T follicular helper cell (primary cell): ENCODE data around the gene ANGPT4.
"Not testable (repeated sequence)": the region's sequence is repeated elsewhere in the genome, so short reads cannot be mapped to it uniquely, and the experiment has no call there.

Experiments
- DNase-seq: peaks from one replicate; pipeline ENCODE4 v3.0.0-alpha.2; 2020; ENCODE audit warnings: low read depth

ANGPT4 gene

DNA sequence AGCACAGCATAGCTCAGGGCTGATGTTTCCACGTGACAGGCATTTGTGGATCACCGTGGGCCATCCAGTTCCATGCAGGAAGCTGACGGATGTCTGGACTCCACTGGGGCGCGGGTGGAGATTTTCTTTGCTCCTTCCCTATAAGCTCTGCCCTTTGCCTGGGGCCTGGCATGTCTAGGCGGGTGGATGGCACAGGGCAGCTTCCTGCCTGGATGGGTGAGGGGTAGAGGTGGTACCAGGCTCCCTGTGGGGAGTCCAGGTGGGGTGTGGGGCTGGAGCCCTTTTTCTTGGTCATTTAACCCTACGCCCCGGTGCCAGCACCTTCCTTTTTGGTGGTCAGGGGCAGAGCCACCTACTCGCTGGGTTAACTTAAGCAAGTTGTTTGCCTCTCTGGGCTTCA, 72.2 kb downstream of the ANGPT4 start:
- no peak for DNase-seq

DNA sequence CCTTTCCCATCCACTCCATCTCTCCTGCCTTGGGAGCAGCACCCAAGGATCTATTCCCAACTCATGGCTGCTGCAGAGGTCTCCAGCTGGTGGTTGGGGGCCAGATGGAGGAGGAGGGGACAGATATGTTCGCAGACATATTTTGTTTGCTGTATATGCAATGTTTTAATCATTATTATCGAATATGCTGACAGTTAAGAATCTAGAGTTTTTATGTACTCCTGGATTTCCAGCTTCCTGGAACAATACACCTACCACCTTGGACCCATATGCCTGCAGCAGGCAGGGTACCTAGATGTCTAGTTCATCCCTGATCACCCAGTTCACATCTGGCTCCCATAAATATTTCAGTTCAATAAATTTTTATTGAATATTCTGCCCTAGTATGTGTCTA, 73.6 kb downstream of the ANGPT4 start:
- DNase-seq, result no peak

DNA sequence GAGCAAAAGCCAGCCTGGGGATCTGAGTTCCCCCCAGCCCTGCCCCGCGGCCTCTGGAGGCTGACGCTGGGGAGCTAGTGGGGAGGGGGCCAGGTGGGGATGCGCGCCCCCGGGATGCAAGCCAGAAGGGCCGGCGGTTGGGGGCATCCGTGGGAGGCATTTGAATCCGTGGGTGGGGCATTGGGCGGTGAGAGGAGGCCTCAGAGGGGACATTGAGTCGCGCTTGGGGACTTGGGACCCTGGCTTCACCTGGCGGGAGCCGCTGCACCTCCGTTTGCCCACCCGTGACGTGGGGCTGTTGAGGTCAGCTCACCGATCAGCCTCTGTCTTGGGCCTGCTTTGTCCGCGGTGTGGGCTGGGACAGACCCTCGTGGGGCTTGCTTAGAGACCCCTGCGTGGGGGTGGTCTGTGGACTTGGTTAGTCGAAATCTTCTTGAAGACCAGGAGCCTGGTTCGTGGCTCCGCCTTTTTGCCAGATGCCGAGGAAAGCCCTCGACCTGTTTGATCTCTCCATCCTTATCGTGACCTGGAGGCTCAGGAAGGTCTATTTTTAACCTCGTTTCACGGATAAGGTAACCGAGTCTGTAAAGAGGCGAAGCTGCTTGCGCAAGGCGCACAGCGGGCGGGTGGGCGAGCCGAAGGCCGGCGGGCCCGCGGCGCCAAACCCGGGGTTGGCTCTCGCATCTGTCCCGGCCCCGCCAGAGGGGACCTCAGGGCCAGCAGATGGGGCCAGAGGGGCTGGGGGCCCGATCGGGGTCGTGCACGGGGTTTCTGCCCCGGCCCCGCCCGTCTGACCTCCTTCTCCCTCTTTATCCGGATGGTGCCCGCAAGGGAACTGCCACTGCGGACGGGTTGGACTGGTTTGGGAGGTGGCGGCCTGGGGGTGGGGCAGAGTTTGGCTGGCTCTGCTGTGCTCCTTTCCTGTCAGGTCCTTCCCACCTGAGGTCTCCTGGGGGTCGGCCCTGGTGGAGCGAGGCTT, 74.3 kb downstream of the ANGPT4 start:
- no peak for DNase-seq

DNA sequence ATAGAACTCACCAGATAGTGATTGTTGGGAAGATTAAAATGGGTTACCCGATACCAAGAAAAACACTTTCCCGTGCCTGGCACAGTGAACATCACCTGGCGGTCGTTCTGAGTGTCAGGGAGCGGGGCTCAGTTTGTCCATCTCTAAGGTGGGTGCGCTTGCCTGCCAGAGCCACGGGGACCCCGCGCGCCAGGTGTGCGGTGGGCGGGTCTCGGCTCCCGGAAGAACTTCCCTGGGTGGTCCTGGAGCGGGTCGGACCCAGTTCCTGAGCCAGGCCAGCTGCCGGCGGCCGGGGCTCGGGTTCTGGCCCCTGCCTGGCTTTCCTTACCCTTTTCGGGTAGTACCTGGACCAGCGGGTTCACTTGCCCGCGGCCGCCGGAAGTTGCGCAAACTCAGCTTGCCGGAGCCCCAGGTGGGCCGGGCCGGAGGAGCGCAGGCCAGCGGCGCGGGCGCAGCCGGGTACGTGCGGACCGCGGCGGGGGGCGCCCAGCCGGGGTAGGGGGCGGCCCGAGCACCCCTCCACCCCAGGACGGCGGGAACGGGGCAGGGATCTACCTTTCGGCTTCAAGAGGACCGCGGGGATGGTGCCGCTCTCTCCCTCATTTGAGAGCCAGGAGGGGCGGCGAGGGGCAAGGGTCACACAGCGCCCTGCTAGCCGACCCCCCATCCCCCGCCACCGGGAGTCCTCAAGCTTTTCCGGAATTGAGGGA, 75.1 kb downstream of the ANGPT4 start:
- DNase-seq, result no peak

DNA sequence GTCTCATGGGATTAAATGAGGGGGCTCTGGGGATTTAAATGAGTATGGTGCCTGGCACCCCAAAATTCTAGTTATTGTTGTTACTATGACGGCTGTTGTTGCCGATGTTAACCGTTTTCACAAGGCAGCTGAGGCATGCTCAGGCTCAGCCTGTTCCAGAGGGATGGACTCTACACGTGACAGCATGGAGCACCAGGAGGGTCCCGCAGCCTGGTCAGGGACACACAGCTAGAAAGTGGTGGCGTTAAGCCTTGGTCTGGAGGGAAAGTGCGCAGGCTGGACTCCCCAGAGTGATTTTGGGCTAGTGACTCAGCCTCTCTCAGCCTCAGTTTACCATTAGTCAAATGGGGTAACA, 75.7 kb downstream of the ANGPT4 start:
- DNase-seq, result no peak

DNA sequence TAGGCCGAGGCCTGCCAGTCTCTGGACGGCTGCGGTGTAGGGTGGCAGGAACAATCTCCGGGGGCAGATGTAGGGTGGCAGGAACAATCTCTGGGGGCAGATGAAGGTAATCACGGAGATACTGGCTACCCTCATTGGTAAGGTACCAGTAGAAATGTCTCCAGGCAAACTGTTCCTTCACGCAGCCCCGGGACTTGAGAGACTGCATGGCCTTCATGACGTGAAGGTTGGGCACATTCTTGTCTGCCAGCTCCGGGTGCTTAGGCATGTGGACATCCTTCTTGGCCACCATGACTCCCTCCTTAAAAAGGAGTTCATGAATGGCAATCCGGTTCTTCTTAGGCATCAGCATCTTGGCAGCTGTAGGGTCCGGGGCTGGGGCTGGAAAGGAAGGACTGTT, 76.5 kb downstream of the ANGPT4 start:
- DNase-seq, result no peak

DNA sequence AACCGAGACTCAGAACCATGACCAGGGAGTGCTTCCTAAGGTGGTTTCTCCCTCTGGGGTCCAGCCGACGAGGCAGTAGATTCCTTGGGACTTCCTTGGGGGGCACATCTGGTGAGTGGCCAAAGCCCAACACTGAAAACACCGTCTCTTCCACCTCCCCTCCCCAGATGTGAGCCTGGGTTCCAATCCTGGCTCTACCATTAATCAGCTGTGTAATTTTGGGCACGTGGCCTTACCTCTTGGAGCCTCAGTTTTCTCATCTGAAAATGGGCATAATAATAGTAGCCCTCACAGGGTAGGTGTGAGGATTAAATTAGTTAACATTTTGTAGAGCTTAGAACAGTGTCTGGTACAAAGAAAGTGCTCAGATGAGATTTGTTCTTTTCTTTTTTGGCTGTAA, 77.1 kb downstream of the ANGPT4 start:
- DNase-seq, result no peak

DNA sequence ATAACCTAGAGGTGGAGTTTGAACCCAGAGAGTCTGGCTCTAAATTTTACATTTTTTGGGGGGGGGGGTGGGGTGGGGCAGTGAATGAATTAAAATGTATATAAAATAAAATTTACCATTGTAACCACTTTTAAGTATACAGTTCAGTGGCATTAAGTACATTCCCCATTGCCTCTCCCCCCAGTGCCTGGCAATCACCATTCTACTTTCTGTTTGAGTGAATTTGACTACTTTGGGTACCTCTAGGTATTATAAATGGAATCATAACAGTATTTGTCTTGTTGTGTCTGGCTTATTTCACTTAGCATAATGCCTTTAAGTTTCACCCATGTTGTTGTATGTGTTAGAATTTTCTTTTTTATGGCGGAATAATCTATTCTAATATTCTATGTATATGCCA, 79.9 kb downstream of the ANGPT4 start:
- no peak for DNase-seq

DNA sequence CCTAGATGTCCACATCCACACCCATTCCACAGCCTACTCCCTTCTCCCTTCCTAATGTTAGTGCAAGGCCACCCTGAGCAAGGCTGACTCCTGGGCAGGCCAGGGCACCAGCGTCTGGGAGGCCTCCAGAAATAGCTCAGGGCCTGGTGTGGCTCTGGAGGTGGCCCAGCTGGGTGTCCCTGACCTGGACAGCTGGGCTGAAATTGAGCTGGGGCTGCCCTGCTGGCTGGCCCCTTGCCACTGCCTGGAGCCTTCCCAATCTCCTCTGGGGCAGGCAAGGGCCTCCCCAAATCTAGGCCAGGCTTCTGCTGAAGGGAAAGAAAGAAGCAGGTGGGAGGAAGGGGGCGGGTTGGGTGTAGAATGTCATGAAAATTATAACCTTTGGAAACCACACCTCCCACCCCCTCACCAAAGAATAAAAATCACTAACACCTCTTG, 80.5 kb downstream of the ANGPT4 start:
- DNase-seq, result no peak

DNA sequence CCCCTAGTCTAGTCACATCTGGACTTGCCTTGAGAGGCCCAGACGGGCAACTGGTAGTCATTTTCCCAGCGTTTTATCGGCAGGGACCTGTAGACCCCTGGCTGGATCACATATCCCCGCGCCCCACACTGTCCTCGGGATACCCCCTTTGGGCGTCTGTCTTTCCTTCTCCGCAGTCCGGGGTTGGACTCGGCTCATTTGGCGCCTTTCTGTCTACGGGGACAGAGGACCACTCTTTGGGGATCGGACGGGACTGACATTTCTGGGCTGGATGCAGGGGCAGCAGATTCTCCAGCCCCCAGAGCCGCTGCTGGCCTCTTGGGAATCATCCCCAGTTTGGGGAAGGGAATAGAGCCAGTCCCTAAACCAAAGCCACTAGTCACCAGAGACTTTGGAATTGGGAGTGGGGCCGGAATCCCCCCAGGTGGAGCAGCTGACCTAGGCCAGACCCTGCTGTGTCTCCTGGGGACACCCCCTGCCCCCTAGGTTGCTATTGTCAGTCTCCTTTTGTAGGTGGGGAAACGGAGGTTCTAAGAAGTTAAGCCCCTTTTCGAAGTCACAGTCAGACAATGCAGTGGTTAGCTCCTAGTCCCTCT, 81.9 kb downstream of the ANGPT4 start:
- no peak for DNase-seq

DNA sequence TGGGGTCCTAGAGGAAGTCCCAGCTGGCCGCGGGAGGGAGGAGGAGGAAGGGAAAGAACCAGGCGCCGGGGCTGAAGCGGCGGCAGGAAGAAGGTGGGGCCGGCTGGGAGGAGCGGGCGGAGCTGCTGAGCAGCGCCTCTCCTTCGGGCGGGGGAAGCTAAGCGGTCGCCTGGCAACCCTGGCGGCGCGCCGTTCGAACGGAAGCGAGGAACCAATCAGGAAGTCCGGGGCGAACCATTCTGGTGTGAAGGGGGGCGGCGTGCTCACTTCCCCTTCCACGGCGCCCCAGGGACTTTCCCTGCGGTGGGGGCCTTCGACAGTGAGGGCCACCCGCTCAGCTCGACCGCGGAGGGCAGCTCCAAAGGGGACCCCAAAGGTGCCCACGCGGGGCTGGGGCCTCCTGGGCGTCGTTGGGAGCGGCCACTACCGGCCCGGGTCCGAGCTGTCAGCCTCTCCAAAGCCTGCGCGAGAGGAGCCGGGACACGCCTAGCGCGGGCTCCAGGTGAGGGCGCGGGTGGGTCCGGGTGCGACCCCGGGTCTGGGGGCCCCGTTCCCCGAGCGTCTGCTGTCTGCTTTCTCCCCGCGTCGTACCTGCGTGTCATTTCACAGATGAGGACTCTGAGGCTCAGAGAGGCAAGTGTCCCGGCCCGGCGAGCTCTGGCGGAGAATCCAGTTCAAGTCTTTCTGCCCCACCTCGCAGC, 82.5 kb downstream of the ANGPT4 start, which contains the start of gene FAM110A:
Gene FAM110A (plus strand): TSS at position 266 of the 701 bp plus-strand sequence. CDS start 11,090 bp downstream, outside the sequence.
- DNase-seq, result peak; percentile 93

DNA sequence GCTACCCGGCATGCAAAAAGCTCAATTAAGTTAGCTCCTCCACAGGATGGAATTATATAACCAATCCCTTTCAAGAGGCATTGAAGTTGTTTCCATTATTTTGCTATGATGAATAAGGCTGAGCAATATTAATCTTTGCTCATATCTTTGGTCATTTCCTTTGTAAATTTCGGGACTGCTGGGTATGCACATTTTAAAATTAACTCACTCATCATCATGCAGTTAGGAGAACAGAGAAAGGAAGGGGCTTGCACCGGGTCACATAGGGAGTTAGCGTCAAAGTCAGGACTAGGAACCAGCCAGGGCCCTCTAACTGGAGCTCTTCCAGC, 83.0 kb downstream of the ANGPT4 start:
- no peak for DNase-seq

DNA sequence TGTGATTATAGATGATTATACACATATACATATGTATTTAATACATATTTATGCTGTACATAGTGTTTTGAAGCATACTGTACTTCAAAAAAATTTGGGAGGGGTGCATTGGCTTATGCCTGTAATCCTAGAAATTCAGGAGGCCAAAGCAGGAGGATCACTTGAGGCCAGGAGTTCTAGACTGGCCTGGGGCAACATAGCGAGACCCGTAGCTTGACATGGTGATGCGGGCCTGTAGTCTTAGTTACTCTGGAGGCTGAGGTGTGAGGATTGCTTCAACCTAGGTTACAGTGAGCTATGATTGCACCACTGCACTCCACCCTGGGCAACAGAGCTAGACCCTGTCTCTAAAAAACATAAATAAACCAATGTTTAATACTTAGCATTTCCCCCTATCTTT, 84.2 kb downstream of the ANGPT4 start:
- DNase-seq, result no peak

DNA sequence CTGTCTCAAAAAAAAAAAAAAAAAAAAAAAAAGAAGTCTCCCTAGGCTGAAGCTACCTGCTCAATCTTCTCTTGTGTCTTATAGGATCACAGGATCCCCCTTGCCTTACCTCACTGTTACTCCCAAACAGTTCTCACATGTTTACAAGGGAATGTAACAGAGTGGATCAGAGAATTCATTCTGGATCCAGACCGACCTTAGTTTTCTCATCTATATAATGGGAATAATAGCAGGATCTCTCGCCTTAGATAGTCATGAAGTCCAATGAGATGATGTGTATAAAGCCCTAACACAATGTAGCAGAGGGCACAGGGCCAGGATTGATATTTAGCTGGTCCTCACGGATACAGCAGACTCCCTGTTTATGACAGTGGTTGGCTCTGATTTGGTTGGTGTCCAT, 84.9 kb downstream of the ANGPT4 start:
- DNase-seq, result no peak

DNA sequence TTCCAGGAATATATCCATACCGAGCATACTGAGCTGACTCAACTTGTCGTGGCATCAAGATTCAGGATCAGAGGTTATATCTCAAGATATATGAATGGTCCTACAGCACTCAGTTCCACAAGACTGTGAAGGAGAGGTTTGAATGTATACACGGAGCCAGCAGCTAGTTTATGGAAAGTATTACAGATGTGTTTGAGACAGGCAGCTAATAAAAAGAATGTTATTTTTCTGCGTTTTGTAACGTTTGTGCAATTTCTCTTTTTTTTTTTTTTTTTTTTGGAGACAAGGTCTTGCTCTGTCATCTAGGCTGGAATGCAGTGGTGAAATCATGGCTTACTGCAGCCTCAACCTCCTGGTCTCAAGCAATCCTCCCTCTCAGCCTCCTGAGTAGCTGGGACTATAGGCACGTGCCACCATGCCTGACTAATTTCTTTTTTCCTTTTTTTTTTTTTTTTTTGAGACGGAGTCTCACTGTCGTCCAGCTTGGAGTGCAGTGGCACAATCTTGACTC, 86.1 kb downstream of the ANGPT4 start:
- no peak for DNase-seq

DNA sequence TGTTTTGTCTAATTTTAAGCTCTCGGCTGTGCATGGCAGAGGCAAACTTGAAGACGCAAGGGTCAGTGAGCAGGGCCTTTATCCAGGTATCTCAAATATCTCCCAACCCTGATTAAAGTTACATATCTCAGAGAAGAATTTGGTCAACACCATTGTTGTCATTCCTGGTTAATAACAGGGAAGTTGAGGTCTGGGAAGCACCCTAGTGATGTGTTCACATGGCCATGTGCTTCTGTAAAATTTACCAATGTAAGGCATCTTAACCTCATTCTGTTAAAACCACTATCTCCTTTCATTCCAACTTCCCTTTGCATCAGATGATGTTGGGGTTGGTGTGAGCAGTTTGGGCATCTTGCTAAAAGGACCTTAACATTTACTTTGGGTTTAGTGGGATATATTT, 86.6 kb downstream of the ANGPT4 start:
- DNase-seq, result no peak

DNA sequence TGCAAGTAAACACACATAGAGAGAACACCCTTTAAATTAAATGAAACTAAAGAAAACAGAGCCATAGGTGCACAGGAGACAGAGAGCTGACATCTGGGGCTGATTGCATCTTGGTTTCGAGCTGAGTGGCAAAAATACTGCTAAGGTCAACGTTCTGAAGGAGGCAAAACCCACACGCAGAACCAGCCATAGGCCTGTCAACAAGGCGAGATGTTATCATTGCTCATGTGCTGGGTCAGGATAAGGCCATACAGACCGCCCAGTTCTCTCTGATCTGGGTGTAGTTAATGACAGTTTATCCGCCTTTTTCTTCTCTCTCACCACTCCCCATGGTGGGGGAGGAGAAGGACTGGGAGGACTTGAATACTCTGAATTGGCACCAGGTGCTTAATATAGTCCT, 87.1 kb downstream of the ANGPT4 start:
- DNase-seq, result no peak

DNA sequence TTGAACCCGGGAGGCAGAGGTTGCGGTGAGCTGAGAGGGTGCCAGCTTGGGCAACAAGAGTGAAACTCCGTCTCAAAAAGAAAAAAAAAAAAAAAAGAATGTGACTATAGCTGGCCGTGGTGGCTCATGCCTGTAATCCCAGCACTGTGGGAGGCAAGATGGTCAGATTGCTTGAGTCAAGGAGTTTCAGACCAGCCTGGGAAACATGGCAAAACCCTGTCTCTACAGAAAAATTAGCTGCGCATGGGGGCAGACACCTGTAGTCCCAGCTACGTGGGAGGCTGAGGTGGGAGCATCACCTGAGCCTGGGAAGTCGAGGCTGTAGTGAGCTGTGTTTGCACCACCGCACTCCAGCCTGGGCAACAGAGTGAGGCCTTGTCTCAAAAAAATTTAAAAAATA, 88.2 kb downstream of the ANGPT4 start:
- not testable (repeated sequence) for DNase-seq

DNA sequence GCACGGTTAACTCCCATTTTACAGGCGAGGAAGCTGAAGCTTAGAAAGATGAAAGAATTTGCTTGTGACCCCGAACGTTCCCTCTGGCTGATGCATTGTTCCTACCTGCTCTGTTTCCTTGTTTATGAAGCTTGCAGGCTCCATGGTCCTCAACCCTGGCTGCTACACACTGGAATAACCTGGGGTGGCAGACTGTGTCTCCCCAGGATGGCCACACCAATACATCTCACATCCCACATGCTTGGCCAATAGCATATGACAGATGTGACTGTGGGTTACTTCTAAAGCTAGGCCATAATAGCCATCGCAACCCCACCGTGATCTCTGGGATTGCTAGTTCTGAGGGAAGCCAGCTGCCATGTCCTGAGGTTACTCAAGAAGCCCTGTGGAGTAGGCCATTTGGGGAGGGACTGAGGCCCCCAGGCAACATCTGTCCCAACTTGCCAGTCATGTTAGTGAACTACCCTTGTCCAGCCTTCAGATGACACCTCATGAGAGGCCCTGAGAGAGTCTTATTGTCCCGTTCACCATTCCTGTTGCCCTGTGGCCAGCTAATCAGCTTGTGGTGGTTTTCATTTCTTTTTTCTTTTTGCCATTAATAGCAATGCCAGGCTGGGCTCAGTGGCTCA, 89.3 kb downstream of the ANGPT4 start:
- DNase-seq, result no peak

DNA sequence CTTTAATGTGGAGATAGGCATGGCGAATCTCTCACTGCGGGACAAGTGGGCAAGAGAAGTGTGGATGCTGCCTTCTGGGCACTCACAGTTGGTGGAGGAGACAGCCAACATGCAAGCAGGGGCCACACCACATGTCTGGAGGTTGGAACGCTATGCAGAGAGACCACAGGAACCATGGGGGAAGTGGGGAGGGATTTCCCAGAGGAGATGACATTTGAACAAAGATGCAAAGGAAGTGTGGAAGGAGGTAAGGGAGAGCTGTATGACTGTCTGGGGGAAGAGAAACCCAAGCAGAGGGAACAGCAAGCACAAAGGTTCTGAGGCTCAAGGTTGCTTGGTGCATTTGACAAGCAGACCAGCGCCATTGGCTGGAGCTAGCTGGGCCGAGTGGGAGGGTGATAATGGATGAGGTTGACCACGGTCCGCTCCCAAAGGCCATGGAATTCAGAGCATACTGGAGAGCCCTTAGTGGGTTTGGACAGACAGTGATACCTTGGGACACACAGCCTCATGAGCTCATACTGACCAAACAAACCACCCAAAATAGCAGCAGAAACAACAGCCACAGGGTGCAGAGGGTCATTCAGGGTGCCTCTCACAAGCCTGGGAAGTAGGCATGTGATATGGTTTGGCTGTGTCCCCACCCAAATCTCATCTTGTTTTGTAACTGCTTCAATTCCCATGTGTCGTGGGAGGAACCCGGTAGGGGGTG, 90.3 kb downstream of the ANGPT4 start:
- no peak for DNase-seq

DNA sequence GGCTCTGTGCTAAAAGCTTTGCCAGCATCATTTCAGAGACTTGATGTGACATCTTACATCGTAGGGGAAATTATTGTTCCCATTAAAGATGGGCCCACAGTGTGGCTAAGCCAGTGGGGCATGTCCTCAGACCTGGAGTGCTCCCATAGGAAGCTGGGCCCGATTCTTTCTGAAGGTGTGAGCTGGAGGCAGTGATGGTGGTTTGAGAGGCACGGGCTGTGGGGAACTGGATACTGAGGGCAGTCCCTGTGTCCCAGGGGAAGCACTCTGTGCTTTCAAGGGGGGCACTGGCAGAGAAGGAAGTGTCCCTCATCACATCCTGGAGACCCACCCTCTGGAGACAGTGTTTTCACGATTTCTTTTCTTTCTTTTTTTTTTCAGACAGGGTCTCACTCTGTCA, 91.2 kb downstream of the ANGPT4 start:
- DNase-seq, result no peak
